Activated T-helper 1 cell treated with anti-CD3 and anti-CD28 coated beads, Interleukin-2, amount 50 U/mL, for 16 hours (primary cell): ENCODE results near the gene COL18A1.
"Not testable (repeated sequence)": the region's sequence is repeated elsewhere in the genome, so short reads cannot be mapped to it uniquely, and the experiment has no call there.

Experiments
- DNase-seq, 2 donors: peaks; one replicate each; pipeline ENCODE4 v3.0.0-alpha.2; 2020; ENCODE audit warnings: low read depth in 1 of 2, low spot score in 1 of 2

The COL18A1 gene

DNA sequence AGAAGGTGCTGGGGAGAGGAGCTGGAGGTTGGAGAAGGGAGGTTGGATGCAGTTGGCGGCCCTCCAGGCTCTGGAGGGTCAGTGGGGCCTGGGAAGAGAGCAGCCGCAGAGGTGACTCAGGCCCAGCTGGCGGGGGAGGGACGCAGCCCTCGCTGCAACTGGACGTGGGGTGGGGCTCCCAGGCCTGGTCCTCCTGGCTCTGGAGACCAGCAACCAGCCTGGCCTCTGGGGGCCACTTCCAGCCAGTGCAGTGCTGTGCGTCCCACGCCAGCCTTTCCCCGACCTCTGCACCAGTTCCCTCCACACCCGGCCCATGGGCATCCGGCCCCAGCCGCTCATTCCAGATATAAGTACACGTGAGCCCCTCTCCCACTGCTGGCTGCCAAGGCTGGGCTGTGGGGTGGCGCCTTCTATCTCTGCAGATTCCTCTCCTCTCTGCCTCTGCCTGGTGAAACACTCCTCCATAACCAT lies 38.0 kb upstream of the COL18A1 start:
- DNase-seq = no peak

- DNase-seq = no peak
Measured at GRCh38 chr21:45367402-45368351, 37.3 kb upstream of the COL18A1 start.

DNA sequence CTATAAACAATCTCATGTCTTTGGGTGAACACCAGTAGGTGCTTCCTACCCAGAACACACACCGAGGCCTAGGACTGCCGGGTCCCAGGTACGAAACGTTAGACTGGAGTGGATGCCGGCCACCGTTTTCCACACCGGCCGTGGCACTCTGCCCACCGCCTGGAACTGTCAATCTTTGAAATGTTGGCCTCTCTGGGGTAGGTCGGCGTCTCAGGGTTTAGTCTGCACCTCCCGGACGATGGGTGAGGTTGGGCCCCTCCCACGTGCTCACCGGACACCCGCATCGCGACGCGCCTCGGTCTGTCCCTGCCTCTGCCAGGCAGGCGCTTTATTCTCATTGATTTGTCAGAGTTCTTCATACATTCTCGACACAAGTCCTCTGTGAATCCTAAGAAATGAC lies 35.9 kb upstream of the COL18A1 start:
- DNase-seq = not testable (repeated sequence)

DNA sequence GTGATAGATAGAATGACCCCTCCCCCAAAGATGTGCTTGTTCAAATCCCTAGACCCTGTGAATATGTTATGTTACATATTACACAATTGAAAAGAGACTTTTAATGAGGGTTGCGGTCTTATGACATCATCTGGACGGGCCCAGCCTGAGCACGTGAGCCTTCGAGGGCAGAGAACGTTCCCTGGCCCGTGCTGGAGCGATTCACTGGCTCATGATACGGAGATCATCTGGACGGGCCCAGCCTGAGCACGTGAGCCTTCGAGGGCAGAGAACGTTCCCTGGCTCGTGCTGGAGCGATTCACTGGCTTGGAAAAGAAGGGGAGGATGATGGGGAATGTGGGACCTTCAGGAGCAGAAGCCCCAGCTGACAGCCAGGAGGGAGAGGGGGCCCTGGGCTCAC lies 34.4 kb upstream of the COL18A1 start:
- no peak for DNase-seq

DNA sequence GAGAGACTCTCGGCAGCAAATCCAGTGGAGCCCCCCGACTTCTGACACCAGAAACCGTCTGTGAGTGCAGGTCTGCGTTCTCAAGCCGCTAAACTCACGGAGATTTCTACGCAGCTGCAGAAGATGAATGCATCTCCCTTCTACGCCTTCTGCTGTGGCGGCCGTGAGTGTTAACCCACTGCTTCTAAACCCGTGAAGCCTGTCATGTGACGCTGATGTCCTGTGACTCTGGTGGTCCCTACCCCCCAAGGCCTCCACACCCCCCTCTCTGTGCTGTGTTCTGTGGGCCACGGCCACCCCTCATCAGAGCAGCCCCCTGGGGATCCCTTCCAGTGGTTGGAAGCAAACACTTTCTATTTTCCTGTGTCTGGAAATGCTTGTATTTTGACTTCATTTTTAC lies 33.9 kb upstream of the COL18A1 start:
- no peak for DNase-seq

DNA sequence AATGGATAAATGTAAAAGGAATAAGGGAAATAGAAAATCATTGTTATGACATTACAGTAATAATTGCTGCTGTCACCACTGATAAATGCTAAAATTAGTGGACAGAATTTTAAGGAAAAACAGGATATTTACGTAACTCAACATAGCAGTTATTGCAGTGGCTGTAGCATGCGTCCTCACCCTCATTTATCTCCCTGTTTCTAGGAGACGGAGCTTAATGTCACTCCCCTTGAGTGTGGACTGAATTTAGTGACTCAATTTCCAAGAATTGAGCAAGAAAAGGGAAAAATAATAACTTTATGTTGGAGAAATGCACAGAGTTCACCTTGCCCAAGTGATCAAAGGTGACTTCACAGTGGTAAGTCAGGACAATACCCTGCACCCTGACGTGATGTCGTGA lies 33.3 kb upstream of the COL18A1 start:
- DNase-seq = no peak

GRCh38 chr21:45372732-45373355 lies 32.1 kb upstream of the COL18A1 start:
- no peak for DNase-seq

- DNase-seq = no peak
Measured at GRCh38 chr21:45373991-45374816, 30.8 kb upstream of the COL18A1 start.

- no peak for DNase-seq
Measured at GRCh38 chr21:45374826-45375455, 30.0 kb upstream of the COL18A1 start.

DNA sequence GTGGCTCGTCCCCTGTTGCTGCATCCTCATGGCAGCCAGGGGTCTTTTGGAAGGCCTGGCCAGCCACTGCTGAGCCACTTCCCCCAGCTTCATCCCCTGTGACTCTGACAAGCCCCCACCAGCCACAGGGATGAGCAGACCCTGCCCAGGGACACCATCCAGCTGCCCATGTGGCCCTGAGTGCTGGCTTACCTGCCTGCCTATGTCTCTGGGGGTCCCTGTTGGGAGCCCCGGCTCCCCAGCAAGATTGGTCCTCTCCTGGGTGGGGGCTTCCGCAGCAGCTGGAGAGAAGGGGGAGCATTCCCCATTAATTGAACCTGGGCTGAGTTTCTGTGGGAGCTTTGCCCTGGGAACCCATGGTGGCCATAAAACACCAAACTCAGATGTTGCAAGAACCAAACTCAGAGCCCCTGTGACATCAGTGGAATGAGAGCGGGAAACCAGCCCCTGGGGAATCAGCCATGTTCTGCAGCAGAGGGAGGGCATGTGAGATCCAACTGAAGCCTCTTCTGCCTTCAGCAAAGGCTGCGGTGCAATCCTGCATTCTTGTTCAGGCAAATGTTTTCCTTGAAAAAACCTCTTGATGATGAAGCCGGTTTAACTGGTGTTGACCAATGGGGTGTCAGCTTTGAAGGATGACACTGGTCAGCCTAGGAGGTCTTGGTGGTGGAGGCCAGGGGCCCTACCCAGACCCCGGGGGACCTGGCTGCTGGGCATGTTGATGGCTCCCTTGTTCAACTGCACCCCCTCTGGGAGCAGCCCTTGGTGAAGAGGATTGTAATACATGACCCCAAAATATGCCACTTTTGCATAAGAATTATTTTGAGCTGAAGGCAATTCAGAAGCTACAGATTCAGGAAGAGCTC lies 28.3 kb upstream of the COL18A1 start:
- DNase-seq = no peak

DNA sequence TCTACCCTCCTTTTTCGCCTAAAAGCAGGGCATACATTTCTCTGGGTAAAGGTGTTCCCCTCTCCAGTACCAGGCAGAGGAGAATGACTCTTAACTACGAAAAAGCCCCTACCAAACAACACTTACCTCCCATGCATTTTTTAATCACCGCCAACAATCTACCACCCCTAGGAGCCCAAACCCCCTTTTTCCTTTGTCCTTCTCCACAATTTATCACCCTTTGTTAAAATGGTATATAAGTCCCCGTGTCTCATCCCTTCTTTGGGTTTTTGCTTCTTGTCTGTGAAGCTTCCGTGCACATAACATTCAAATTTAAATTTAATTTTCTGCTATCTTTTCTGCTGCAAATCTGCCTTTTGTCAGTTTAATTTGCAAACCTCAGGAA lies 27.6 kb upstream of the COL18A1 start:
- DNase-seq = no peak

DNA sequence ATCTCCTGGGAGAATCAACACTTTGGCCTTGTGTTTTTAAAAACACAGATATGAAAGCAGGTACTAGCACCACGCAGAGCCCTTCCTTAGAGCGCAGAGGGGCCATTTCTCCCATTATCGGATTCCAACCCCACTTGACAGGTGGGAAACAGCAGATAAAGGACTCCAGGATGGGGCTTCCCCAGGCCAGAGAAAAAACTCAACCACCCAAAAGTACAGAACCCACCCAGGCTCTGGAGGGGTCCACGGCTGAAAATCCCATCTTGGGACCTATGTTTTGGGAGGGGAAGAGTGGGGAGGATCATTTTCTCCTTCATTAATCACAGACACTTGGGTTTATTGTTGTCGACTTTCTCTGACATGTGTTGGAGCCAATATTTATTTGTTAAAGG lies 27.1 kb upstream of the COL18A1 start:
- DNase-seq = no peak

DNA sequence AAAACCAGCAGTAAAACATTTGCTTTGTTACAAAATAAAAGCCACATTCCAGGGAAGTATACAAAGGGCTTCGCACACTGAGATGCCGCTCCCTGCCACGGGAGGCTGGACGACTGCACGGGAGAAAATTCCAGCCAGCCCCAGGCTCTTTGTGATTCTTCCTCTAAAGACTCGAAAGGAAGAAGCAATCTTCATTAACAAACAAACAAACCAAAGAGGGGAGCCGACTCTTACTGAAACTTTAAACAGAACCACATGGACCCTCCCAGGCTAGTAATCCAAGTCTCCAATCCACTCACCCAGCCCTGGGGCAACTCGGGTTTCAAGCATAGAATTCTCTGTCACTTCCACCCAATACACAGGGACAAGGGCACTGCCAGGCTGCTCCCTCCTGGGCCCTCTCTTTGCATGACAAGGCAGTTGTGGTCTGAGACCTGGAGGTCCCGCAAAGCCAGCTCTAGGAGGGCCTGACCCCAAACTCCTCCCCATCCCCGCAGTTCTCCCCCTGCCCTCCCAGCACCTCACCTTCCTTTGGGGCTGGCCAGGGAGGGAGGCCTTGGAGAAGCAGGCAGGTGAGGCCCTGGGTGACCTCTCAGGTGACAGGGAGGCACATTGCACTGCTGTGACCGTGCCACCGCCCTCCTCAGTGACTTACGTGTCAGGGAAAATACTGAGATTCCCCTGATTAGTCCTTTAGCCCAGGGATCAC lies 26.6 kb upstream of the COL18A1 start:
- DNase-seq = no peak

DNA sequence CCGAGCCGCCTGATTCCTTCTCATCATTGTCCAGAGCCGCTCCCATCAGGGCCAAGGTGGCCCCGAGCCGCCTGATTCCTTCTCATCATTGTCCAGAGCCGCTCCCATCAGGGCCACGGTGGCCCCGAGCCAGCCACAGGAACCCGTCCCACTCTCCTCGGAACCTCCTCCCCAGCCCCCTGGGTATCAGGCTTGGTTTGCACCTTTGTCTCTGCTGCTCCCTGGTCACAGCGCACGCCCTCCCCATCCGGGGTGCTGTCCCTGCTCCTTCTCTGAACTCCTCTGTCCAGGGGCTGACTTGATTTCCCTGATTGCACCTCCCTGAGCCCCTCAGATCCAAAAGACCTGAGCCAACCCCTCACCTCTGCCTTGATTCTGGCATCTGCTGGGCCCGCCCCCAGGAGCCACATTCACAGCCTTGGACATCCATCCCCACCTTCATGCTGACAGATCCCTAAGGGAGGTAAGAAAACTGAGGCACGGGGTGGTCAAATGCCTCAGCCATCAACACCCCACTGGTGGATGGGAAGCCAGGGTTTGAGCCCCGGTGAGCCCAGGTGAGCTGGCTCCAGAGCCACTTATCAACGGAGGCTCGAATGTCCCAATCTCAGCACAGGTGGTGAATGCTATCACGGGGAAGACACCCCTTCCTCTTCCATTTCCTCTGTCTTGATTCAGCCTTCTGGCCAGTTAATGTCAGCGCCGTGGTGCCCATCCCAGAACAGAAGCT lies 25.6 kb upstream of the COL18A1 start:
- no peak for DNase-seq

DNA sequence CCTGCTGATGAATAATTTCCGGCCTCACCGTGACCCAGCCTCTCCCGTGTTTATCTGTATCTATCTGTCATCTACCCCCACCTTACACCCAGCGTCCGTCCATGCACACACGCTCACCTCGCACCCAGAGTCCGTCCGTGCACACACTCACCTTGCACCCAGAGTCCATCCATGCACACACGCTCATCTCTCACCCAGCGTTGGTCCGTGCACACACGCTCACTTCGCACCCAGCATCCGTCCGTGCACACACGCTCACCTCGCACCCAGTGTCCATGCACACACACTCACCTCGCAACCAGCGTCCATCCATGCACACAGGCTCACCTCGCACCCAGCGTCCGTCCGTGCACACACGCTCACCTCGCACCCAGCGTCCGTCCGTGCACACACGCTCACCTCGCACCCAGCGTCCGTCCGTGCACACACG lies 25.0 kb upstream of the COL18A1 start:
- DNase-seq = no peak

- no peak for DNase-seq
Measured at GRCh38 chr21:45380566-45380965, 24.4 kb upstream of the COL18A1 start.

DNA sequence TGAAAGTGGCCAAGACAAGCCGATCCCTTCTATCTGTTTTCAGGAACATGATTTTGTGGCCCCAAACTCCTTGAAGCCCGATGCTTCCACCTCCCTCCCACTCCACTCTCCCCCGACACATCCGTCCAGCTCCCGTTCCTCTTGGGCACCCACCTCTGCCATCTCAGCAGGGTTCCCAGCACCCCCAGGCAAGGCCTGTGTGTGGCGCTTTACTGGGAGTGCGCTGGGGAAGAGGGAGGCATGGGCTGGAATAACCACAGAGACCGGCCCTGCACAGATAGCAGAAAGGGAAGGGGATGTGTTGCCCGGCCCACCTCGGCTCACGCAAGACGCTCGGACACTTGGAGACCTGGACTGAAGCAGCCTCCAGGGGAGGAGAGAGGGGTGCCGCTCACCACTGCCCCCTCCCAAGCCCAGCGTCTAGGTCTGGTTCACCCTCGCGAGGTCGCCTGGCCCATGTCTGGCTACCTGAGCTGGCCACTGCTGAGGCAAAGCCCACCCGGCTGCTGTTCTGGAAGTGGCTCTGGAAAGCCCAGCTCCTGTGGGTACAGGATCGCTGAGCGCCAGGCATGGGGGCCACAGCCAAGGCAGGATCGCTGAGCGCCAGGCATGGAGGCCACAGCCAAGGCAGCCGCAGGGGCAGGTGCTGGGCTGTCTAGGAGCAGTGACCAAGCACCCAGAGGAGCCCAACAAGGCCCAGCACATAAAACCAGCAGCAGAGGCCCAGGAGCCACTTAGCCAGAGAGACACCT lies 23.8 kb upstream of the COL18A1 start:
- DNase-seq = no peak
